ENCODE data around the gene CEP192.

DNA sequence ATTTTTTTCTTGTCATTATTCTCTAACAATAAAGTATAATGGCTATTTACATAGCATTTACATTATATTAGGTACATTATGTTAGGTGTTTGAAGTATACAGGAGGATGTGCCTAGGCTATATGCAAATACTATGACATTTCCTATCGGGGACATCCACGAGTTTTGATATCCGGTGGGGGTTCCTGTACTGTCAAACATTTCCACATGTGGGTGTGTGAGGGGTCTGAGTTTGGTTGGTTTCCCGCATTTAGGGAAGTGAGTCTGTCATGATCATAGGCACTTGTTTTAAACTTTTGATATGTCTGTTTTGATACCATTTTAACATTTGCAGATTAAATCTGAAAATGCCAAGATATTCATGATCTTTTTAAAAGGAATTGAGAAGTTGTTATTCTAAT, 76.0 kb downstream of the CEP192 start:
- TF ChIP-seq CTCF (IDR thresholded peaks at IDR 0.05 in 8 of 11, conservative IDR thresholded peaks at IDR 0.05 in 3 of 11) (no peak), POLR2A (IDR thresholded peaks at IDR 0.05) (no peak), POLR2AphosphoS5 (IDR thresholded peaks at IDR 0.05) (no peak)

Measured in spleen (tissue), 7 donors.